Colonic mucosa (tissue), 4 donors: Measurements from ENCODE around the gene PRXL2B. TPM values are rescaled to one million over a fixed set of nuclear protein-coding genes. Genes with fewer than 3 reads are reported as not detected.

Experiments used
- DNase-seq: peaks from one replicate; pipeline ENCODE4 v3.0.0-alpha.2; 2020
- H3K27ac ChIP-seq: fragments of 200-600 bp; one replicate; pipeline ENCODE4 v1.8.0; 2021
- H3K27me3 ChIP-seq: fragments of 200-600 bp; one replicate; pipeline ENCODE4 v1.8.0; 2021
- H3K36me3 ChIP-seq: fragments of 200-600 bp; one replicate; pipeline ENCODE4 v1.8.0; 2021
- H3K4me1 ChIP-seq: fragments of 200-600 bp; one replicate; pipeline ENCODE4 v1.8.0; 2021; ENCODE audit warnings: mild to moderate bottlenecking
- H3K4me3 ChIP-seq: fragments of 200-600 bp; one replicate; pipeline ENCODE4 v1.8.0; 2021
- H3K9ac ChIP-seq, 2 donors: one replicate each; pipeline ENCODE4 v1.7.0; 2013; ENCODE audit warnings: control low read depth in 2 of 2, low read depth in 2 of 2, low read length in 2 of 2
- H3K9me3 ChIP-seq: fragments of 200-600 bp; one replicate; pipeline ENCODE4 v1.8.0; 2021
- intact Hi-C: fragments of 100-400 bp; cut with DNase I; formaldehyde crosslinking; loops from one replicate; pipeline ENCODE4 v1.14.1; 2022
- total RNA-seq, 2 donors: library from RNA; stranded (reverse); fragmentation: NEBNext Ultra II Directional in 1 of 2; extraction: Animal tissue kit (Norgen Biotek cat#: 25700) in 1 of 2; gene quantifications; one replicate each; pipeline ENCODE4 v1.2.1, GENCODE V29; 2021
- TF ChIP-seq, protein P1 (sequence below): fragments of 200-600 bp; IDR thresholded peaks from one replicate; pipeline ENCODE4 v1.8.0; 2022; ENCODE audit warnings: antibody characterized with exemption, mild to moderate bottlenecking
- donor health status: healthy.
- donor health status: DM: no; HTN: no; CAD: no.
- donor health status: DM: no; HTN: no; CAD: no.

The PRXL2B gene
- total RNA-seq, 2 donors from 2014 or later, result 105 to 120 TPM

GRCh38 chr1:2554621-2555387 lies 31.8 kb upstream of the PRXL2B start:
- peak overlapping the region; percentile 86 for H3K27ac ChIP-seq
- intact Hi-C loops, result no loop called here
- no peaks in the 10 kb centered on the region for H3K9me3 ChIP-seq
- TF ChIP-seq, protein P1, sequence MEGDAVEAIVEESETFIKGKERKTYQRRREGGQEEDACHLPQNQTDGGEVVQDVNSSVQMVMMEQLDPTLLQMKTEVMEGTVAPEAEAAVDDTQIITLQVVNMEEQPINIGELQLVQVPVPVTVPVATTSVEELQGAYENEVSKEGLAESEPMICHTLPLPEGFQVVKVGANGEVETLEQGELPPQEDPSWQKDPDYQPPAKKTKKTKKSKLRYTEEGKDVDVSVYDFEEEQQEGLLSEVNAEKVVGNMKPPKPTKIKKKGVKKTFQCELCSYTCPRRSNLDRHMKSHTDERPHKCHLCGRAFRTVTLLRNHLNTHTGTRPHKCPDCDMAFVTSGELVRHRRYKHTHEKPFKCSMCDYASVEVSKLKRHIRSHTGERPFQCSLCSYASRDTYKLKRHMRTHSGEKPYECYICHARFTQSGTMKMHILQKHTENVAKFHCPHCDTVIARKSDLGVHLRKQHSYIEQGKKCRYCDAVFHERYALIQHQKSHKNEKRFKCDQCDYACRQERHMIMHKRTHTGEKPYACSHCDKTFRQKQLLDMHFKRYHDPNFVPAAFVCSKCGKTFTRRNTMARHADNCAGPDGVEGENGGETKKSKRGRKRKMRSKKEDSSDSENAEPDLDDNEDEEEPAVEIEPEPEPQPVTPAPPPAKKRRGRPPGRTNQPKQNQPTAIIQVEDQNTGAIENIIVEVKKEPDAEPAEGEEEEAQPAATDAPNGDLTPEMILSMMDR, result peak; percentile 50
- DNase-seq, result peak; percentile 70
- peak overlapping the region in 1 of 2 donors; percentile 100 for H3K9ac ChIP-seq
- H3K4me1 ChIP-seq, result peaks cover 4% of the 10 kb centered on the region
- no peak overlapping the region for H3K4me3 ChIP-seq
- H3K36me3 ChIP-seq, result peaks cover 16% of the 10 kb centered on the region
- H3K27me3 ChIP-seq, result no peaks in the 10 kb centered on the region

- Histone ChIP-seq H3K4me1 (peaks cover 4% of the 10 kb centered on the region), H3K9ac (peak overlapping the region; percentile 82 to 100), H3K4me3 (peak overlapping the region; percentile 51), H3K36me3 (peaks cover 16% of the 10 kb centered on the region), H3K9me3 (no peaks in the 10 kb centered on the region), H3K27ac (peak overlapping the region; percentile 86), H3K27me3 (no peaks in the 10 kb centered on the region)
- intact Hi-C loops, result no loop called here
- TF ChIP-seq, protein P1, result no peak
- peak; percentile 92 for DNase-seq
Observed at GRCh38 chr1:2555634-2556276, 30.8 kb upstream of the PRXL2B start.

DNA sequence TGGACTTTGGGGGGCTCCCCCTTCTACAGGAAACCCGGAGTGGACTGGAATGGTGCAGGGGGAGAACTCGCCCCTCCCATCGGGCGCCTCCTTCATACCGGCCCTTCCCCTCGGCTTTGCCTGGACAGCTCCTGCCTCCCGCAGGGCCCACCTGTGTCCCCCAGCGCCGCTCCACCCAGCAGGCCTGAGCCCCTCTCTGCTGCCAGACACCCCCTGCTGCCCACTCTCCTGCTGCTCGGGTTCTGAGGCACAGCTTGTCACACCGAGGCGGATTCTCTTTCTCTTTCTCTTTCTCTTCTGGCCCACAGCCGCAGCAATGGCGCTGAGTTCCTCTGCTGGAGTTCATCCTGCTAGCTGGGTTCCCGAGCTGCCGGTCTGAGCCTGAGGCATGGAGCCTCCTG lies 30.3 kb upstream of the PRXL2B start, which contains the start of gene TNFRSF14:
Gene TNFRSF14, plus strand, starts transcription at position 95 of the 401 bp plus-strand sequence. Its CDS starts 294 bp downstream, at position 389.
- DNase-seq, result peak; percentile 77
- peak within 1 kb of the TSS; percentile 86 for H3K27ac ChIP-seq
- intact Hi-C loops, result no loop called here
- H3K9ac ChIP-seq, result peak within 1 kb of the TSS; percentile 82 to 100
- no peaks in the 10 kb centered on the region for H3K9me3 ChIP-seq
- peaks cover 4% of the 10 kb centered on the region for H3K4me1 ChIP-seq
- peaks cover 16% of the 10 kb centered on the region for H3K36me3 ChIP-seq
- TF ChIP-seq, protein P1, result no peak
- H3K4me3 ChIP-seq, result peak within 1 kb of the TSS; percentile 51
- no peaks in the 10 kb centered on the region for H3K27me3 ChIP-seq

DNA sequence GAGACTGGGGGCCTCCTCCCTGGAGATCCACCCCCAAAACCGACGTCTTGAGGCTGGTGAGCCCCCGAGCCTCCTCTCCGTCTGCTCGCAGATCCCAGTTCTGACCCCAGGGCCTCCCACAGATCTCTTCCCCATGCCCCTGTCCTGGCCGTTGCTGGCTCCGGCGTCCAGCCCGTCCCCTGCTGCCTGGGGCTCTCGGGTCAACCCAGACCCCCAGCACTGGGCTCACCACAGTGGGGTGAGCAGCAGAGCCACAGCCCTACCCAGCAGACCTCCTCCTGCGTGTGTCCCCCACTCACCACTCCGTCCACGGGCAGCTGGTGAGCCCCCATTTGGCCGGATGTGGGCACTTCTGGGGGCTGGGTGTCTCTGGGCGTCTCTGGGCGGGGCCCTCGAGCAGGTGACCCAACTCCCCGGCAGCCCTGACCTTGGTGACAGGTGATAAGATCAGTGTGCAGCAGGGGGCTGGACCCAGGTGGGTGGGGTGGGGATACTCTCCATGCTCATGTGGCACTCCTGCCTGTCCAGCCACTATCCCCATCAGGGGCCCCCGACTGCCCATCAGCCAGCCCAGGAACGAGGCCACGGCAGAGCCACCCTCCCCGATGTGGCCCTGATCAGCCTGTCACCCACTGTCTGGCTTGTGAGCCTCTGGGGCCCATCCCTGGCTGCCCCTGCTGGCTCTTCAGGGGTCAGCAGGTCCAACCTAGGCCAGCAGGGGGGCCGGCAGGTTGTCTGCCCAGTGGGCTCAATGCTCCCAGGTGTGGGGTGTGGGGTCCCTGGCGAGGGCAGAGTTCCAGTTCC lies 29.7 kb upstream of the PRXL2B start:
- peak overlapping the region; percentile 51 for H3K4me3 ChIP-seq

More for the DNA sequence above, 29.7 kb upstream of the PRXL2B start:
- H3K27ac ChIP-seq, result peak overlapping the region; percentile 86
- TF ChIP-seq, protein P1, result no peak
- intact Hi-C loops, result no loop called here
- peak overlapping the region; percentile 82 to 100 for H3K9ac ChIP-seq
- no peaks in the 10 kb centered on the region for H3K9me3 ChIP-seq
- H3K36me3 ChIP-seq, result peaks cover 16% of the 10 kb centered on the region
- DNase-seq, result peak; percentile 84
- H3K27me3 ChIP-seq, result no peaks in the 10 kb centered on the region
- H3K4me1 ChIP-seq, result peaks cover 4% of the 10 kb centered on the region
